ENCODE measurements around the gene EIF2AK3.

- TF ChIP-seq EZH2 (IDR thresholded peaks at IDR 0.05; ENCODE audit: borderline replicate concordance), result no peak
- no peak for TF ChIP-seq CTCF (IDR thresholded peaks at IDR 0.05; ENCODE audit: poor library complexity)
These were observed 24.1 kb downstream of the EIF2AK3 start for GRCh38 chr2:88603146-88603545.
